HUES6 (cell line): Measurements from ENCODE around the gene CCNA1.

Source experiments
- H3K27ac ChIP-seq: 2 replicates; pipeline ENCODE4 v1.7.0; 2013; ENCODE audit warnings: low read depth, mild to moderate bottlenecking, low read length, inconsistent platforms
- H3K27me3 ChIP-seq: 2 replicates; pipeline ENCODE4 v1.6.1; 2013; ENCODE audit warnings: low read length; ENCODE audit not compliant: control insufficient read depth, insufficient read depth
- H3K36me3 ChIP-seq: 2 replicates; pipeline ENCODE4 v1.6.1; 2013; ENCODE audit warnings: low read length; ENCODE audit not compliant: control insufficient read depth, insufficient read depth
- H3K4me1 ChIP-seq: 2 replicates; pipeline ENCODE4 v1.6.1; 2013; ENCODE audit warnings: low read length; ENCODE audit not compliant: control insufficient read depth, insufficient read depth
- H3K4me3 ChIP-seq: 2 replicates; pipeline ENCODE4 v1.5.1; 2013; ENCODE audit warnings: low read depth, low read length
- H3K9ac ChIP-seq: one replicate; pipeline ENCODE4 v1.6.1; 2013; ENCODE audit warnings: mild to moderate bottlenecking, low read length
- H3K9me3 ChIP-seq: 2 replicates; pipeline ENCODE4 v1.6.1; 2013; ENCODE audit warnings: low read depth, low read length; ENCODE audit not compliant: control insufficient read depth, insufficient read depth

CCNA1 gene

GRCh38 chr13:36454121-36454520 is 21.8 kb downstream of the CCNA1 start:
- Histone ChIP-seq H3K4me3 (no peak overlapping the region), H3K9me3 (no peaks in the 10 kb centered on the region), H3K9ac (no peak overlapping the region), H3K36me3 (no peaks in the 10 kb centered on the region), H3K27me3 (no peaks in the 10 kb centered on the region), H3K27ac (no peak overlapping the region), H3K4me1 (peaks cover 14% of the 10 kb centered on the region)

GRCh38 chr13:36454987-36455386 is 22.7 kb downstream of the CCNA1 start:
- Histone ChIP-seq H3K27ac (no peak overlapping the region), H3K4me3 (no peak overlapping the region), H3K4me1 (peaks cover 14% of the 10 kb centered on the region), H3K9me3 (no peaks in the 10 kb centered on the region), H3K27me3 (no peaks in the 10 kb centered on the region), H3K9ac (no peak overlapping the region), H3K36me3 (no peaks in the 10 kb centered on the region)

GRCh38 chr13:36456577-36456976 is 24.3 kb downstream of the CCNA1 start:
- Histone ChIP-seq H3K4me1 (peaks cover 14% of the 10 kb centered on the region), H3K4me3 (no peak overlapping the region), H3K36me3 (no peaks in the 10 kb centered on the region), H3K9ac (no peak overlapping the region), H3K27me3 (no peaks in the 10 kb centered on the region), H3K27ac (no peak overlapping the region), H3K9me3 (no peaks in the 10 kb centered on the region)

GRCh38 chr13:36461506-36461905 is 29.2 kb downstream of the CCNA1 start:
- Histone ChIP-seq H3K36me3 (no peaks in the 10 kb centered on the region), H3K9me3 (no peaks in the 10 kb centered on the region), H3K4me1 (no peaks in the 10 kb centered on the region), H3K27me3 (no peaks in the 10 kb centered on the region), H3K4me3 (no peak overlapping the region), H3K27ac (no peak overlapping the region), H3K9ac (no peak overlapping the region)

- no peaks in the 10 kb centered on the region for H3K27me3 ChIP-seq
- H3K9me3 ChIP-seq = peaks cover 14% of the 10 kb centered on the region
- no peaks in the 10 kb centered on the region for H3K36me3 ChIP-seq
- no peak overlapping the region for H3K27ac ChIP-seq
- no peak overlapping the region for H3K9ac ChIP-seq
- no peaks in the 10 kb centered on the region for H3K4me1 ChIP-seq
- no peak overlapping the region for H3K4me3 ChIP-seq
Observed at GRCh38 chr13:36475468-36475867, 43.2 kb downstream of the CCNA1 start.

- Histone ChIP-seq H3K4me3 (no peak overlapping the region), H3K4me1 (no peaks in the 10 kb centered on the region), H3K9me3 (peaks cover 14% of the 10 kb centered on the region), H3K36me3 (no peaks in the 10 kb centered on the region), H3K27me3 (no peaks in the 10 kb centered on the region), H3K9ac (no peak overlapping the region), H3K27ac (no peak overlapping the region)
Observed at GRCh38 chr13:36476661-36477060, 44.4 kb downstream of the CCNA1 start.

- Histone ChIP-seq H3K4me3 (no peak overlapping the region), H3K9me3 (peaks cover 3% of the 10 kb centered on the region; the same call in 1 of the 2 replicates), H3K9ac (no peak overlapping the region), H3K36me3 (no peaks in the 10 kb centered on the region), H3K27me3 (no peaks in the 10 kb centered on the region), H3K4me1 (no peaks in the 10 kb centered on the region), H3K27ac (no peak overlapping the region)
Observed at GRCh38 chr13:36480726-36481427, 48.6 kb downstream of the CCNA1 start.

GRCh38 chr13:36490055-36490454 is 57.8 kb downstream of the CCNA1 start:
- Histone ChIP-seq H3K27ac (no peak overlapping the region), H3K4me1 (no peaks in the 10 kb centered on the region), H3K36me3 (no peaks in the 10 kb centered on the region), H3K4me3 (no peak overlapping the region), H3K9ac (no peak overlapping the region), H3K9me3 (no peaks in the 10 kb centered on the region), H3K27me3 (no peaks in the 10 kb centered on the region)
